NCI-H524 treated with DMSO at 0.1 percent for 48 hours (cell line): ENCODE measurements around the gene ZNF410.
A peak's percentile ranks its signal among the peaks of the same experiment; 100 is the strongest.
"Not testable (repeated sequence)": the region's sequence is repeated elsewhere in the genome, so short reads cannot be mapped to it uniquely, and the experiment has no call there.

Source experiments
- DNase-seq: peaks from one replicate; lab custom pipeline; 2025; lab: John Stamatoyannopoulos, UW

ZNF410 gene

GRCh38 chr14:73884438-73885190 is 2.0 kb upstream of the ZNF410 start:
- DNase-seq = peak; percentile 12

DNA sequence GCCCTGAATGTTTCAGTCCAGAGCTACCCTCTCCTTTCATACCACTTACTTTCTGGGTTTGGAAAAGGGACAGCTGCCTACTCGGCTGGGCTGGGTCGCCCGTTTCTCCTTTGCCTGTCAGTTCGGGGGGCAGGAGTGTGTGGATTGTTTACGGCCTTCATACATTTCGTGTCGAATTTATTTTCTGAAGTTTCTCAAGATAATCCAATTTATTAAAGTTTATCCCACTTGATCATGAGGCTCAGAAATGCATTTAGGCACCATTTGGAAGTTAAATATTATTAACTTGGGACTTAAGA is 608 bp downstream of the ZNF410 start:
- DNase-seq = no peak

DNA sequence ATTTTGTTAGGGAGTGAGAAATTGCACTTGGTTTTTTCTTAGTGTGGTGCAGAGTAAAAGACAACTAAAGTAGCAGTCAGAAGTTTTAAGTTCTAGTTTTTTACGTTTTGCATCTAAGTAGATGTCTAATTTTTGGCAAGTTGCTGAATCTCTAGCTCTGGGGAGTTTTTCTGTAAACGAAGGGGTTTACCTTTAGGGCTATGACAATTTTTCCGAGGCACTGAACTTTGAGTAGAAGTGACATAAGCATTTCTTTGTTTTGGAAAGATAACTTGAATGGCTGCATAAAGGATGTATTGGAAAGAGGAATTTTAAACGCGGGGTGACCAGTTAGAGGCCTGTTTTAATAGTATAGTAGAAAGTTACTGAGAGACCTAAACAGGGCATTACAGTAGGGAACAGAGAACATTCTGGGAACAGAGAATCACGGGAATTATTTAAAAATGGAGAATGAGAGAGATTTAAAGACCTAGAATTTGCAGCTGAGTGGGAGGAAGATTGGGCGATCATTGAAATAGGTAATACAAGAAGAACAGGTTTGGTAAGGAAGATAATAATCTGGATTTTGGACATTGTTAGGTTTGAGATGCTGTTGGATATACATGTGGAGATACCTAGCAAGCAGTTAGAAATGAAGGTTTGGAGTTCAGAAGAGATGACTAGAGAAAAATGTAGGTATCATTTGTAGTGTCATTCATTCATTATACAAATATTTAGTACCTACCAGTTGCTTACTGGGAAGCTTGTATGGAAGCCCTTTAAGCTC is 1.2 kb downstream of the ZNF410 start:
- DNase-seq = no peak

DNA sequence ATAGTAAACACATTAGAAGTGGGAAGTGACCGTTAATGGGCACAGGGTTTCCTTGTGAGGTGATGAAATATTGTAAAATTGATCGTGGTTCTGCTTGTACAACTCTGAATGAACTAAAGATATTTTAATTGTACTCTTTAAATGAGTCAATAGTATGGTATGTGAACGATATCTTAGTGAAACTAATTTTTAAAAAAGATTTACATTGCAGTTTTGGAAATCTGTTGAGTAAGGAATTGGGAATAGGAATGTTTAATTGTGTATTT is 1.7 kb downstream of the ZNF410 start:
- no peak for DNase-seq

GRCh38 chr14:73888971-73889370 is 2.3 kb downstream of the ZNF410 start:
- DNase-seq = no peak

DNA sequence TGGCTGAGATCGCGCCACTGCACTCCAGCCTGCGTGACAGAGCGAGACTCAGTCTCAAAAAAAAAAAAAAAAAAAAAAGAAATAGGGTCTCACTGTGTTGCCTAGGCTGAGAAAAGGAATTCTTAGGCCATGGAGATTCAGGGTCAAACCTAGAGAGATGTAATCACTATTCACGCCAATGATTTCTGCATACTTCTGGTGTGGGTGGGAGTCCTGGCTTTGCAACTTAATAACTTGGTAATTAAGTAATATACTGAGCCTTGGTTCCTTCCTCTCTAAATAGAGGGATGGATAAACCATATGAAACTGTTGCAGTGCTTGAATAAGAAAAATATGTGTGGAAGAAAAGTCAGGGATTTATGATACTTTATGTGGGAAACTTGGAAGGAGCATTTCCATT is 2.7 kb downstream of the ZNF410 start:
- DNase-seq = no peak

DNA sequence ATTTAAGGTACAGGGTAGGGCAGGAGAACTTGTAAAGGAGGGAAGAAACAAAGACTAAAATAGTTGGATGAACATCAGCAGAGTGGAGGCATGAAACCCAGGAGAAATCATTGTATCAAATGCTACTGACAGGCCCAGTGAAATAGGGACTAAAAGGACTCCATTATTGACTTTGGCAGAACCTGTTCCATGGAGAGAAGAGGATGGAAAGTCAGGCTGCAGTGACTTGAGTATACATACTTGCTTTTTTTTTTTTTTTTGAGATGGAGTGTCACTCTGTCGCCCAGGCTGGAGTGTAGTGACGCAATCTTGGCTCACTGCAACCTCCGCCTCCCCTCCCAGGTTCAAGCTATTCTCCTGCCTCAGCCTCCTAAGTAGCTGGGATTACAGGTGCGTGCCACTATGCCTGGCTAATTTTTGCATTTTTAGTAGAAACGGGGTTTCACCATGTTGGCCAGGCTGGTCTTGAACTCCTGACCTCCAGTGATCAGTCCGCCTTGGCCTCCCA is 7.6 kb downstream of the ZNF410 start:
- not testable (repeated sequence) for DNase-seq

DNA sequence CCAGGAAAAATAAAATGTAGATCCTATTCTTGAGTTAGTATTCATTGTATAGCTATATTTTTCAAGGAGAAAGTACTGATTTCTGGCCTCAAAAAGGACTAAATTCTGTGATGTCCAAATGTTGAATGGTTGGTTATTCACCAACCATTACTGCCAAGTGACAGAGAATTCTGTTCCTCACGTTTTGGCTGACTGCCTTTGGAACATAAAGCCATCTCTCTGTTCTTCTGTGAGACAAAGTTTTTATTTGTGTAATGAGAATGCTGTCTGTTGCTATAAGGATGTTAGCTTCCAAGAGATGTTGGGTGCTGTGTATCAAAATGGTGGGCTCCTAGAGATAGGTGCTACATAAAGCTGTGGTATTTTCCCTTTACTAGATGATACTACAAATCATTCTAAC is 9.3 kb downstream of the ZNF410 start:
- DNase-seq = no peak

- DNase-seq = no peak
These were observed 9.9 kb downstream of the ZNF410 start for GRCh38 chr14:73896521-73896920.

DNA sequence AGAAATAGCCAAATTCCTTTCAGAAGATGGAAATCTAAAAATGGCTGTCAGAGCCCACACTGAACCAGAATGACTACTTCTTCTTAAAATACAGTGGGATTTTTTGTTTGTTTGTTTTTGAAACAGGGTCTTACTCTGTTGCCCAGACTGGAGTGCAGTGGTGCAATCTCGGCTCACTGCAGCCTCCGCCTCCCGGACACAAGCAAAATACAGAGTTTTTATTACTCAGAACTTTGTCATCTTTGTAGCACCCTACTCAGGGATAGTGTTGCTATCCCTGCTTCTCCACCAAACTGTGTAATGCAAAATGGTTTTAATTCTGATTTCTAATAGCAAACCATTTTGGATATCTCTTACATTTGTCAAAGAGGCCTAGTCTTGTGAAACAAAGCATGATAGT is 16.4 kb downstream of the ZNF410 start:
- DNase-seq = no peak

GRCh38 chr14:73909681-73910080 is 23.0 kb downstream of the ZNF410 start:
- DNase-seq = no peak

DNA sequence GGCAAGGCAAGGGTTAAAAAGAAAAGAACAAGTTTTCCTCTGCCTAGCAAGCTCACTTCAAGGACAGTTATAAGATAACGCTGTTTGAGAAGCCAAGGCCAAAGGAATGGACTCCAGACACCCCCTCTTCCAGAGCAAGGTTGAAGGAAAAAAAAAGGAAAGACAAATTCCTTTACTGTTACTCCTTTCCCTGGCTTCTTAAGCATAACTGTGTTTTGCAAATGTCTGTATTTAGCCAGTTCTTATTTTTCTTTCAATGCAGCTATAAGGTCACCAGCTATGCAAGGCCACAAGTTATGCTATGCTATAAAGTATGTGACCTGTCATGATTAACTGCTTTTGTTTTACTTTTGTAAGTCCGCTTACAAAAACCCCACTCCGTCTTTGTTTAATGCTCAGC is 26.6 kb downstream of the ZNF410 start:
- DNase-seq = no peak

- DNase-seq = no peak
These were observed 29.7 kb downstream of the ZNF410 start for GRCh38 chr14:73916324-73916723.

DNA sequence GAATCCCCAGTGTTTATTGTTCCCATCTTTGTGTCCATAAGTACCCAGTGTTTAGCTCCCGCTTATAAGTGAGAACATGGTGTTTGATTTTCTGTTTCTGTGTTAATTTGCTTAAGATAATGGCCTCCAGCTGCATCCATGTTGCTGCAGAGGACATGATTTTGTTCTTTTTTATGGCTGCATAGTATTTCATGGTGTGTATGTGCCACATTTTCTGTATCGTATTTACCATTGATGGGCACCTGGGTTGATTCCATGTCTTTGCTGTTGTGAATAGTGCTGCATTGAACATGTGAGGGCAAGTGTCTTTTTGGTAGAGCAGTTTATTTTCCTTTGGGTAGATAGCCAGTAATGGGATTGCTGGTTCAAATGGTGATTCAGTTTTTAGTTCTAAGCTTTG is 32.8 kb downstream of the ZNF410 start:
- not testable (repeated sequence) for DNase-seq

- no peak for DNase-seq
These were observed 37.7 kb downstream of the ZNF410 start for GRCh38 chr14:73924337-73924736.

DNA sequence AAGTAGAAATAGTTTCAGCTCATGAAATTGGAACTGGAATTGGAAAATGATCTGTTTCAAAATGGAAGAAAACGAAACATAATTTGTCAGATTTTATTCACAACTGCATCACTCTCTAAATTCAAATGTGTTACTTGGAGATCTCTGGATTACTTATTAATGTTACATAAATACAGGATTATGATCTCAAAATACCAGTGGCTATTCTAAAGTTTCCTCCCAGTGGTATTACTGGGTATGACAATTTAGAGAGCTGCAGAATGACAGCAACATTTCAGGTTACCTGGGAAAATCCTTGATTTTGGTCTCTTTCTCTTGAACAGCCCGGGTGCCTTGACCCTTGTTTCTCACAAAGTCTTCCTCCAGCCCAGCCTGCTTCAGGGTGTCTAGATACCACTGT is 49.0 kb downstream of the ZNF410 start:
- DNase-seq = peak; percentile 12

GRCh38 chr14:73936548-73936947 is 49.9 kb downstream of the ZNF410 start:
- DNase-seq = no peak

DNA sequence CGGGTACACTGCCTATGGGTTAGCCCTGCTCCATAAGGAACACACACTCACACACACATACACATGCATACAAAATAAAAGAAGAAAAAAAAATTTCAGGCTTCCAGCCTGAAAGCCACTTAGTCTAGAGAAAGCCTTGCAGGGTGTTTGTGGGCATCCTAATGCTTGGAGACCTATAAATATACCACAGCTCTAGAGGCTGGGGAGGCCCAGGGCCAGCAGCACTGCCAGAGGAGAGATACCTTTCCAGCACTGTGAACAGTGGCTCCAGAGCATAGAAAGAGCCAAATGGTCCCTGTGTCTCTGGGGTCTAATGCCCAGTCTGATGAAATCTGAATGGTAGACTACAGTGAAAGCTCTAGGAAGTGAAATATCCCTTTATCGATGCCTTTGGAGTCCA is 50.4 kb downstream of the ZNF410 start:
- no peak for DNase-seq

GRCh38 chr14:73942180-73942579 is 55.5 kb downstream of the ZNF410 start:
- no peak for DNase-seq

- DNase-seq = no peak
These were observed 56.4 kb downstream of the ZNF410 start for GRCh38 chr14:73943083-73943482.

DNA sequence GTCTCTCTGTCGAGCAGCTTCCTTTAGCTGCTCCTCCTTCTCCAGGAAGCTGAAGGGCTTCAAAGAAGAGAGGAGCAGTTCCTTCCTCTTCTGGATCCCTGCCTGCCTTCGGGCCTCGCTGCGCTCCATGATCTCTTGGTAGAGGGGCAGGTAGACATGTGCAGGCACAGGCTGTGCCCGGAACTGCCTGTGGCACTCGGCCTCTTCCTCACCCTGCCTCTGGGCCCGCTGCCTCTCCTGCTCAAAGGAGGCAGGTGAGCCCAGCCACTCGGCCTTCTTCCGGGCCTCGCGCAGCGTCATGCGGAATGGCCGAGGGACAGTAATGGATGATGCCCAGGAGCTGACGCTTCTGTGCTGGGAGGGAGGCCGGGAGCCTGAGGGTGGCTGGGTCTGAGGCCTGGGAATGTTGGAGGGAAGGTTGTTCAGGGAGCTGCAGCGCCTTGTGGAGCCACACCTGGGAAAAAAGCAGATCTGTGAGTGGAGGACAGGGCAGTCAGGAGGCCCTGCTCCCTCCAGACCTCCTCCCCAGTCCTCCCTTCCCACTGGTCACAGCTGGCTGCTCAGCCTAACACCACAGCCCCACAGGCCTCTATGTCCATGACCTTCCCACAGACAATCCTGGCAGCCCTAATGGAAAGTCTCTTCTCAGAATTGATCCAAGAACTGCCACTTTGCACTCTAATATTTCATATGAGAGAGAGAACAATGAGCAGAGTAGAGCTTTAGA is 57.9 kb downstream of the ZNF410 start:
- no peak for DNase-seq

DNA sequence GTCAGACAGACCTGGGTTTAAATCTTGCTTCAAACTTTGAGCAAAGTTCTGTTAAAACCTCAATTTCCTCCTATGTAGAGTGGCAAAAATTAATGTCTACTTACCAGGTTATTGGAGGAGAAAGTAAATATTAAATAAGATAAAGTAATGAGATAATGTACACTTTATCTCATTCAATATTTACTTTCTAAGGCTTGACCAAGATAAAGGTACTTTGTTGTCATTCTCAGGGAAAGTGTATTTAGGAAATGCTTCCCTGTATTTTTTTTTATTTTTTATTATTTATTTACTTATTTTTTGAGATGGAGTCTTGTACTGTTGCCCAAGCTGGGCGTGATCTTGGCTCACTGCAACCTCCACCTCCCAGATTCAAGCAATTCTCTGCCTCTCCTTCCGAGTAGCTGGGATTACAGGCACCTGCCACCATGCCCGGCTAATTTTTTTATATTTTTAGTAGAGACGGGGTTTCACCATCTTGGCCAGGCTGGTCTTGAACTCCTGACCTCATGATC is 58.6 kb downstream of the ZNF410 start:
- no peak for DNase-seq
